HG03045 (cell line): ENCODE data around the gene MEIS1.
"Not testable (repeated sequence)": the region's sequence is repeated elsewhere in the genome, so short reads cannot be mapped to it uniquely, and the experiment has no call there.

Experiments
- ATAC-seq: cut with Tn5 transposase; IDR thresholded peaks from one replicate; pipeline ENCODE4 v1.9.1; 2021; ENCODE audit warnings: mild to moderate bottlenecking, moderate library complexity; ENCODE audit not compliant: unreplicated experiment

The MEIS1 gene

GRCh38 chr2:66434679-66435548 is at the start of gene MEIS1:
MEIS1 (plus strand) TSS chr2:66435125; CDS start chr2:66435857, 732 bp downstream.
- ATAC-seq: no peak

DNA sequence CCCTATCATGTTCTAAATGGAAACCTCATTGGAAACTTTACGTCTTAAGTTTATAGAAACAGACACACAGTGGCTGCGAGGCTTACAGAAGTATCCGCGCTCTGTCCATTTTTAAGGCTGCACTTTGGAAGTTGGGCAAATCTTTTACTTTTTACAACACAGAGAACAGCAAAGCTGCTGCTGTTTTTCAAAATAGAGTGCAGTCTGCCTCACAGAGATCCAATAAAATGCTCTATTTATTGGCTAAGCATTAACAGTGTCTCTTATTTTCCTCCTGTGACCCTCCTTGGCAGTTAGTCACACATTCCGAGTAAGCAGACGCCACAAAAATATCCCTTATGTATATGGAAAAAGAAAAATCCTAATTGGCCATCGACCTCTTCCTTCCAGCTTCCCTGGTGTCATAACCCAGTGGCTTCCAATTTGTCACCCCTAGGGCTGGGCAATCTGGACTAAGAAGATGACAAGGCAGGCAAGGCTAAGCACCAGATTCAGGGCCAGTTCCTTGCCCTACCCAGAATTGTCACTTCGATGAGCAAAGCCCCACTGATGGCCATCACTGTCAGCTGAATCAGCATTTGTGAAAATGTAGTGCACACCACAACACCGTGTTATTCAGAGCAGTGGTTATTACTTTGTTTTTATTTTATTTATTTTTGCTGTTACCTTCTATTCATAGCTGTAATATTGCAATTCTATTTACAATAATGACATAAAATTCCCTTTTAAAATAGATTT is 47.7 kb upstream of the MEIS1 start:
- ATAC-seq: no peak

- no peak for ATAC-seq
These were observed 45.2 kb upstream of the MEIS1 start for GRCh38 chr2:66389651-66390131.

- ATAC-seq: no peak
These were observed 44.8 kb upstream of the MEIS1 start for GRCh38 chr2:66390152-66390551.

- ATAC-seq: no peak
These were observed 44.1 kb upstream of the MEIS1 start for GRCh38 chr2:66390811-66391210.

GRCh38 chr2:66391240-66391639 is 43.7 kb upstream of the MEIS1 start:
- ATAC-seq: not testable (repeated sequence)

DNA sequence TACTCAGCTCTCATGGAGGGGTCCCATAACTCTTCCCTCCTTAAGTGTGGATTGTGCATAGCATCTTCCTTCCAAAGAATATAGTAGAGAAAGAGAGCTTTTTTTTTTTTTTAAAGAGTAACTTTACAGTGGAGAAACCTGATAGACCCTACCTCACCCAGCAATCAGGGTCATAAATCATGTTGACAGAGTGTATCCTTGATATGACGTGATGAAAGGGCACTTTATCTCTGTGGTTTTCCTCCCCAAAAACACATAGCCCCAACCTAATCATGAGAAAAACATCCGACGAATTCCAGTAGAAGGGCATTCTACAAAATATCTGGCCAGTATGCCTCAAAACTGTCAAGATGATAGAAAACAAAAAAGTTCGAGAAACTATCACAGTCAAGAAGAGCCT is 29.5 kb upstream of the MEIS1 start:
- no peak for ATAC-seq

GRCh38 chr2:66408905-66409304 is 26.0 kb upstream of the MEIS1 start:
- ATAC-seq: no peak

DNA sequence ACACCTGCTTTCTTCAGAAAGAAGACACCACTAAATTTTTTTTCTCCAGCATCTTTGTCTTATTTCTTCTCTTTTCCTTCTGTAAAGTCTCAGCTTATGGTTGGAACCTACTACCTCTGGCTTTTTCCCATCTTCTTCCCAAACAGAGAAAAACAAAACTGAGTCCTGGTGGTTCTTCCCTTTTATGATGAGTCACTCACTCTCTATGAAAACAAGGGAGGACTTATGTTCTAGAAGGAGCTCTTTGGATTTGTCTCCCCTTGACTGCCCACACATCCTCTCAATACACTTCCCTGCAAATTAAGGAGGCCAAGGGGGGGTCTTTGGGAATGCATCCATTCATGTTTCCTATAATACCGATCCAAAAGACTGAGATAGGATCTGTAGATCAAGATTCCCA is 22.1 kb upstream of the MEIS1 start:
- no peak for ATAC-seq

DNA sequence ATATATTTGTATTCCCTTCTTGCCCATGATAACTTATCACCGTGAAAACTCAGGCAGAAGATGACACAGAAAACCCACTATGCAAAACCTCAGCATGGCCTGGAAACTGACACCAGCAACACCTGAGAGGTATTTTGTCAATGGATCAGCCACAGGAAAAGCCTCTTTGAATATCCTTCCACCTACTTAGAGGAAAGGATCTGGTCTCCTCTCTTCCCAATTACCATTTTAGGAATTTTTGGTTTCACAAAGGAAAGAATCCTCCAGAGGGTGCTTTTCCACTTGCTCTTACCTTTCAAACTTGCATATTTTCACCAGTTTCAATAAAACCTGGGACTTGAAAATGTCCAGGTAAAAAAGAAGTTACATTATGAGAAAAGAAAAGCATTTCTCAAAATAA is 20.0 kb upstream of the MEIS1 start:
- ATAC-seq: no peak

DNA sequence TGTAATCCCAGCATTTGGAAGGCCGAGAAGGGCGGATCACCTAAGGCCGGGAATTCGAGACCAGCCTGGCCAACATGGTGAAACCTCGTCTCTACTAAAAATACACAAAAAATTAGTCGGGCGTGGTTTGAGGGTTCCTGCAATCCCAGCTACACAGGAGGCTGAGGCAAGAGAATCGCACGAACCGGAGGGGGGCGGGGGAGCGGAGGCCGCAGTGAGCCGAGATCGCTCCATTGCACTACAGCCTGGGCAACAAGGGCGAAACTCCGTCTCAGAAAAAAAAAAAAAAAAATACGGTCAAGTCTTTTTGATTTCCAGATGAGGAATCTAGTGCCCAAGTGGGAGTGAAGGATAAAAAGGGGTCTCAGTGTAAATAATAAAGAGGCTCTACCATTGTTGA is 16.5 kb upstream of the MEIS1 start:
- no peak for ATAC-seq

- no peak for ATAC-seq
These were observed 13.3 kb upstream of the MEIS1 start for GRCh38 chr2:66421612-66422011.

GRCh38 chr2:66423391-66424124 is 11.4 kb upstream of the MEIS1 start:
- ATAC-seq: no peak

GRCh38 chr2:66426244-66427111 is 8.4 kb upstream of the MEIS1 start:
- no peak for ATAC-seq

- no peak for ATAC-seq
These were observed 7.6 kb upstream of the MEIS1 start for GRCh38 chr2:66427300-66427699.

GRCh38 chr2:66428986-66429612 is 5.8 kb upstream of the MEIS1 start:
- no peak for ATAC-seq

- no peak for ATAC-seq
These were observed 5.0 kb upstream of the MEIS1 start for GRCh38 chr2:66429693-66430504.

DNA sequence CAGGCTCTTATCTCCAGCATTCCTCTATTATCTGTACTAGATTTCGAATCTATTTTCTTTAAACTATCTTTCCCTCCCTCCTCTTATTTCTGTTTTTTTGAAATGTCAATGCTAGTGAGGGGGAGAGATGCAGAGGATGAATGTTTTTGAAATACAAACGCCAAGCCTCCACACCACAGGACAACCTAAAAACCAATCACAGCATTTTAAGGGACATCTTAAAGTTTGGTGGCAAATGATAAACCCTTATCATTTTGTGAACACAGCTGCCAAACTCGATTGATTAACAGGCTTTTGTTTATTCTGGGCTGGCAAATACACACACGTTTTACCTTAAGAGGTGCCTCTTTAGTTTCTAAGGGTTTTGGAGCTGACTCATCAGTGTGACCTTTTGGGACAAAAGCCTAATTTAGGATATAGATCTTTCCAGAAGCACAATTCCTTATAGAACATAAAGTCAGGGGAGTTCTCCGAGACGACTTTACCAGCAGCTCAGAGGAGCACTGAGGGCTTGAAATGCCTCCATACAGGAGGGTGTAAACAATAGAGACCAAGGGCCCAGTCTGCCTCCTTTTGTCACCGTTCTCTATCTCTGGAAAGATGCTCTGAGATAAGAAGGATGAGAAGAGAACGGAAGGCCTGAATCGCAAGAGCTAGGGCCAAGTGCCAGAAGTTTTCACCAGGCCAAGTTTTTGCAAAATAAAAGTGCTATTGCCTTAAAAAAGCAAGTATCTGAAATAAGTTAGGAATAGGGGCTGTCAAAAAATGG is 4.2 kb upstream of the MEIS1 start:
- no peak for ATAC-seq
